ENCODE measurements around the gene MUSTN1.
A peak's percentile ranks its signal among the peaks of the same experiment; 100 is the strongest.

Gene MUSTN1

DNA sequence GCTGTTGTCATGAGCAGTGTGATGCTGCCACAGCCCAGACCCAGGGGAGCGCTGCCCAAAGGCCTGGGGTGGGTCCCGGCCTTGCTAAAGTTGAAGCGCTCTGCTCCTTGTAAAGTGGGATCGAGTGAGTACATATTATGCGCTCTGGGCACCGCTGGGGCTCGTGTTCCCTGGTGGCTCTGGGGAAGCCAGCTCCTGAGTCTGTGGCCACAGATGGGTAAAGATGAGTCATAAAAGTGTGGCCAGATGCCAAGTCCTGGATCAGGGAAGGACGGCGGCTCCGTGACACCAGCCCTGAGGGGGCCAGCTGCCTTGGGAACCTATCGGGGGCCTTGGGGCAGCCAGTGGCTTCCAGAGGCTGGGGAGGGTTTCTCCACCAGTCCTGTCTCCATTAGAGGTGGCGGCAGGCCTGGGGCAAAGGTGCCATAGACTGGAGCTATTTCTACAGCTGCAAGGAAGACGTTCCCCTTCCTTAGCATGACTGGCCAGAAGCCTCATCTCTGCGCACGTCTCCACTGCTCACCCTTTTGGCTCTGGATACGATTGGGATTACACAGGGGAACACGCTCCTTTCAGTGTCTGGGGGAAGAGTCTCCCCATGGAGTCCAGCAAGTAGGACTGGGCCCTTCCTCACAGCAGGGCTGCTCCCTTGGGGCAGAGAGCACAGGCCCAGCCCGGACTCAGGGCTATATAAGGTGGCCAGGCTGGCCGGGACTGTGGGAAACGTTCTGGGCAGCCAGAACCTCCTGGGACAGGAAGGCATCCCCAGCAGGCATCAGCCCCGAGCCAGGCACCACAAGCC is 3.1 kb downstream of the MUSTN1 start:
- peak; percentile 67 to 90 for DNase-seq

DNA sequence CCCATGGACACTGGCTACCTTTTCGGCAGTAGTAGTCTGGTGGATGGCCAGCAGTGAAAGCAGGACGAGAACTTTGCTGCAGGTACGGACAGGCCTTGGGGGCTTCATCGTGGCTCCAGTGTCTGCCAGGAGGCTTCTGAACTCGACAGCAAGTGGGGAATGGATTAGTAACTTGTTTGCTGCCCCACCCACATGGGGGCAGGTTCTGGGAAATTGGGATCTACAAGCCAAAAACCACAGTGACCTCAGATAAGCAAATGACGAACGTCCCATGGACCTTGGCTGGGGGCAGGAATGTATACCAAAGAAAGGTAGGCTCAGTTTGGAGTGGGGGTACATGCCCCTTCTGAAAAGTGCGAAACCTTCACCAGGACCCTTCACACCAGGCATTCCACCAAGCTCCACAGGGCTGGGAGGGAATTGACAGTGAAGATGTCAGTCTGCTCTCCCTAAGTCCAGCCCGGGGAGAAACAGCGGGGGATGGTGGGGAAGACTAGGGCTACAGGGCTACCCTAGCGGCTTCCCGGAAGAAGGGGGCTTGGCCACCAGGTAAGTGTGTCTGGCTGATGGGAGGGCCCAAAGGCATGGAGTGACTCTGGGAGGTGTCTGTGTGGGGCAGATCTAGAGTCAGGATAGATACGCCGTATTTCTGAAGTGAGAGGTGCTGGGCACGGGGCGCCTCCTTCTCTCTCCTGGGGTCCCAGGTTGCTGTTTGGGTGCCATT is 4.1 kb downstream of the MUSTN1 start, which contains the start of gene ITIH4:
TSS of gene ITIH4 (minus strand) at position 138 of the 724 bp plus-strand sequence. CDS start at position 108, 30 bp downstream.
- no peak for DNase-seq

- no peak for DNase-seq
These were observed 4.8 kb downstream of the MUSTN1 start for GRCh38 chr3:52829906-52830463.

DNA sequence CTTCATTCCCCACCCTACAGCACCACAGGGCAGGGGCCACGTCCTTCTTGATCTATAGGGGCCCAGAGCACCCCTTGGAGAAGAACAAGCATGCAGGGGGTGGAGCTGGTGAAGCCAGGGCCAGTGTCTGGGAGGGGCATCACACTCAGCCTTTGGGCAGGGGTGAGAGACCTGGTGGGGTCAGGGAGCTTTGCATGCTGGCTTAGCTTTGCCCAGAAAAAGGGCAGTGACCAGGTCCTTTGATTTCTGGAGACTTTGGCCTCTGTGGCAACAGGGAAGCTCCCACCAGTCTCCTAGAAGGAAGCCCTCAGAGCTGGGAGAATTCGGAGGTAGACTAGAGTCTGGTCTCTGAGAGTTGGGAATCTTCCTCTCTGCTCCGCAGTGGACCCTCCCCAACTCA is 5.3 kb downstream of the MUSTN1 start:
- DNase-seq: no peak

DNA sequence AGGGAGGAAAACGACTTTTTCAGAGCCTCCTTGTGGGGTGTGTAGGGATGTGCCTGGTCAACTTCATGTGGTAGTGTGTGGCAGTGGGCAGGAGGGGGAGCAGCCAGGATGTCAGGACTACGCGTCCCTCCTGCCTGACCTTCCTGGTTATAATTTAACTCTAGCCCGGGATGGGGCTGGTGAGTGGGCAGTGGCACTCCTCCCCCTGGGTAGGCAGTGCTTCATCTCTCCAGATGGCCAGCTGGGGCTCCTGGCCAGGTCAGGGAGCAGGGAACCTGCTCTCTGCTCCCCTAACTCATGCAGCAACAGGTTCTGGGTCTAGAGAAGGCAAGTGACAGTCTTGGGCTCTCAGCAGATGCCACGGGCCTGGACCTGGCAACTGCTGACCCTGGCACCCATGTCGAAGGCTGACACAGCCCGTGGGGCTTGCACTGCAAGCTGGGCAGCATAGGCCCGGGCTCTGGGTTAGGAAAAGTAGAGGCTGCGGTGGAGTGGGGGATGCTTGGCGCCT is 6.9 kb downstream of the MUSTN1 start:
- DNase-seq: no peak

- DNase-seq: no peak
These were observed 7.4 kb downstream of the MUSTN1 start for GRCh38 chr3:52827441-52827840.

- DNase-seq: no peak
These were observed 10.8 kb downstream of the MUSTN1 start for GRCh38 chr3:52824037-52824436.

DNA sequence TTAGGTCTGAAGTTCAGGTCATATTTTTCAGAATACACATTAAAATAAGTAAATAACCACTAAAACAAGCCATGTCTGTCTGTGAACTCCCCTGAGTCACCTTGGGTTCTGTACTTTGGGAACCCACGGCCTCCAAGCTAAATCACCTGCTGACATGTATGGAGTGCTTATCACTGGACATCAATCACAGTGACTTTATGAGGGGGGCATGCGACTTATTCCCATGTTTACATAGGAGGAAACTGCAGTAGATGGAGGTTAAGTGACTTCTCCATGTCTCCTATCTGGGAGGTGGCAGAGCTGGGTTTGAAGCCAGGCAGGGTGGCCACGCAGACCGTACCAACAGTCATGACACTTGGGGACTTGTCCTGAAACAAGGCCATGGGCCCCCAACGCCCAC is 12.5 kb downstream of the MUSTN1 start:
- DNase-seq: no peak

DNA sequence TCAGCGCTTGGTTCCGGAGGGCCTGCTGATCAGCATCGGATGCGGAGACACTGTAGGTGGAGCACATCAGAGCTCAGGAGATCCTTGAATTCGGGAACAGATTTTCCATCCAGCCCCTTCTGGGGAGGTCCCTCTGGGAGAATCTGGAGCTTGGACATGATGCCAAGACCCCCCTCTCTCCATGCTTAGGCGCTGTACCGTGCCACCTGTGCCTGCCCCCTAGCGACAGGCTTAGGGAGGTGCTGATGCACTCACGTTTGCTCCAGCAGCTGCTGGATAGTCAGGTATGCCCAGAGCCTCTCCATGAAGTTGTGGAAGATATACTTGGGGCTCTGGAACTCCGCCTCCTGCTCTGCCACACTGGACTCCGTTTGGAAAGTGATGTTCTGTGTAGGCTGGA is 14.1 kb downstream of the MUSTN1 start:
- peak; percentile 34 to 51 for DNase-seq

DNA sequence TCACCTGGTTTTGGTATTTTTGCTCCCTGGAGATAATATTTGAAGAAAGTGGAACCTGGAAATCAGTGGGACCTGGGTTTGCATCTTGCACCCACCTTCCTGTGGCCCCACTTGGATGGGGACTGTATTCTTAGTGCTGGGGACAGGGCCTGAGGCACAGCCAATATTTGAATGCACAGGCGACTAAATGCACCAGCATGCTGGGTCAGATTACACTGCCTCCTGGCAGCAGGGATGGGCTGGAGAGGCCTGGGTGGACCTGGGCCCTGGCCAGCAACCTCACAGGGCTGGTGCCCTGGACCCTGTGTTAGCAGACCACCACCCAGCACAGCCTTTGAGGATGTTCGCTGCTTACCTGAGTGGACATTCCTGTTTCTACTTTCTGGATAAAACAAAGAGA is 14.9 kb downstream of the MUSTN1 start:
- no peak for DNase-seq

DNA sequence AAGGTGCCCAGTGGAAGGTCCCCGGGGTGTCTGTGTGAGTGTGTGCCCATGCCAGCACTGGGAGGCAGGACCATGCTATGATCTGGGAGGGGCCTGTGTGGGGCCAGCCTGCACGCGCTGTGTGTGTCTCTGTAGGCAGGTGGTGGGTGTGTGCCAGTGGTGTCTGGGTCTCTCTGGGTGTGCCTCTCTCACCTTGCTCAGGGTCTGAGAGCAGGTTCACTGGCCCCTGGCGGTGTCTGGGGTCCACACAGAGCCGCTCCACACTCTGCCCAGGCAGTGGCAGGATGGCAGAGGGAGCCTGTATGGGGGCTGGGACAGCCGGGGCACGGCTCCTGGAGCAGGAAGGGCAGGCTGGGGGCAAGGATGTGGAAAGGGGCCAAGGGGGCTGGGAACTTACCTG is 17.0 kb downstream of the MUSTN1 start:
- no peak for DNase-seq

DNA sequence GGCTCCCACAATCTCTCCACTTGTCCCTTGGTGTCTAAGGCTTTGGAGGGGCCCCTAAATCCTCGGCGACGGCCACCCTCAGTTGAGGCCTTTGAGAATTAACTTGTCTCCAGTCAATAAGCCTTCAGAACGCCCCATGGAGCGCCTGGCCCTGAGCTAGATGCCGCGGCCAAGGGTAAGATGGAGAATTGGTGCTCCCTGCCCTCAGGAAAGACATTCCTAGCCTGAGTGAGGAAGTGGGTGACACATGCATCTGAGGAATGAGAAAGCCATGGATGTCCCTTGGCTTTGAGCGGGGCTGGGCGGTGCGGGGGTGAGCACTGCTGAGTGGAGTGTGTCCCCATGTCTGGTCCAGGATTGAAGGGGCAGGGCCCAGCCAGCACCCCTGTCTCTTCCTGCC is 17.6 kb downstream of the MUSTN1 start:
- no peak for DNase-seq

DNA sequence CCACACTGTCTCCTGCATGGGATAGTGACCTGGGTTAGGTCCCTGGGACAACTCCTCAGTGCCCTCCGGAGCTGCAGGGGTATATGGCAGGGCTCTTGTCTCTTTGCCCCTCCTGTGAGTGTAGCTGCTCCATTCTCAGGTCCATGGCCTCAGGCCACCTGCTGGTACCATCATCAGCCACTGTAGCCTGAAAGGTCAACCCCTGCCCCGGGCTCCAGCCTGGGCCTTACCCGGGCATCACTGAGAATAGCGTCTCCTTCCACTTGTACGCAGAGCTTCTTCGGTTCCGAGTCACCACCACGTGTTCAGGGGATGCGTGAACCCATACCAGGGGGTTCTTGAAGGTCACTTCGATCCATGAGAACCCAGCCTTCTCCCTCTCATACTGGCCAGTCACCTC is 18.2 kb downstream of the MUSTN1 start:
- DNase-seq: no peak

DNA sequence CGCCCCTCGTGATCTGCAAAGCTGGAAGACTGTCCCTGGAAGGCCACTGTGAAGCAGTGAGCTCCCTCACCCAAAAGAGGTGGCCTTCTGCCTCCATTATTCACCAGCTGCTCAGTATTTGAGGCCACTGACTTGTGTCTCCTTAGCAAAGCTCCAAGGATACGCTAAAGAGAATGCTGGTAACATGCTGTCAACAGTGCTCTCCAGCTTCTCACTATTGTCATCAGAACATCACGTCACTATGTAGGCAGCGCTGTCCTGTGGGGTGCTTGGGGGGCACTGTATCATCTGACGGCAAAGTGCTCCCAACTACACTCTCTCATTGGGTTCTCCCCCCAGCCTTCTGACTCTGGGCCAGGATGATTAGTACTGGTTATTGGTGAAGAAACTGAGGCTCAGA is 18.6 kb downstream of the MUSTN1 start:
- DNase-seq: no peak

DNA sequence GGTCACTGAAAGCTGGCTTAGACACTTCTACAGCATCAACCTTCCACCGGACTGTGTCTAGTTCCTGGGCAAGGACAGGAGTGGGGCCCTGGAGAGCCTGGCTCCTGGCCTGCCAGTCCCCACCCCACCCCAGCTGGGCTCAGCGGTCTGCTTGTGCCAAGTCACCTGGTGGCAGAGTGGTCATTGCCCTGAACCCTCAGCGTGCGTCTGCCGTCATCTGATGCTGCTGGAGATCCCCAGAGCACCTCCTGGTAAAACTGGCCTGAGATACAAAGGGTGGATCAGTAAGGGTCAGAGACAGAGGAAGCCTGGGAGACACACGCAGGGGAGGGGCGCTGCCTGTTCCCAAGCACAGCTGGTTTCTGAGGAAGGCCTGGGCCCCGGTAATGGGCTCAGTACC is 21.0 kb downstream of the MUSTN1 start:
- DNase-seq: no peak

DNA sequence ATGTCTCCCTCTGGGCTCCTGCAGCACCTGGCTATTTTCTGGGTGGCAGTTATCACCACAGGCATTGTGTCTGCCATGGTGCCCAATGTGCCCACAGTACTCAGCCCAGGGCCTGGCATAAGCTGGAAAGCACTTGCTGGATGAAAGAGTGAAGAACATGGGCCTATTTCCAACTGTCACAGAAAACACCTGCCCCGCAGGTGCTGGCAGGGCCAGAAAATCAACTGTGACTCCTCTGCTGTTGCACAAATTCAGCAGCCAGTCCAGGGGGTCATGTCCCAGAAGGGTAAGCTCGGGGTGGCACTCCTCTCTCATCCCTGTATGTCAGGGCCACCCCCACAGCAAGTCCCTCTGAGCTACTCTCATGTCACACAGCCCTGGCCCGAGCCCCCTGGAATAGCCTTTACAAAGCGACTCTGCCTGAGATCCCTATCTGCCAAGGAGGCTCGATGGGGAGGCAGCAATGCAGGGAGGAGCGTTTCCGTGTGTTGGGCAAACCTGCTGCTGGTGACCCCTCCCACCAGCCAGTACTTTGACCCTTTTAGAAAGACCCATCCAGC is 23.3 kb downstream of the MUSTN1 start:
- no peak for DNase-seq

DNA sequence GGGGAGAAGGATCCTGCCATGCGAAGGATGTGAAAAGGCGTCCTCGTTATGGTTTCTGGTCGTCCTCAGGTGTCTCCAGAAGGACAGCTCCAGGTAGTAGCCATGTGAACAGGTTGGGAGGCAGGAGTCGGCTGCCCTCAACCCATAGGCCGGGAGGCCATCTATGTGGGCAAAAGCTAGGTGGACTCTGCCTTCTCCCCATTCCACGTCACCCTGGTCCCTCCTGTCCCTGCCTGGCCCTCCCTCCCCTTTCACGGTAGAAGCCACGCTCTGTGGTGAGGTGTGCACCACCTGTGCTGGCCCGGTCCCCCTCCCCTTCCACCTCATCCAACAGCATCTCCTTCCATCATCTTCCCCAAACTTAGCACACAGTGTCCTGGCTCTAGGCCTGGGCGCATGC is 23.9 kb downstream of the MUSTN1 start:
- DNase-seq: no peak

GRCh38 chr3:52809662-52810377 is 25.0 kb downstream of the MUSTN1 start:
- no peak for DNase-seq

GRCh38 chr3:52809149-52809548 is 25.7 kb downstream of the MUSTN1 start:
- DNase-seq: no peak

GRCh38 chr3:52805270-52806039 is 29.4 kb downstream of the MUSTN1 start:
- no peak for DNase-seq

- no peak for DNase-seq
These were observed 33.0 kb downstream of the MUSTN1 start for GRCh38 chr3:52801839-52802238.

- DNase-seq: no peak
These were observed 34.7 kb downstream of the MUSTN1 start for GRCh38 chr3:52800079-52800478.

All from NCI-H446 (cell line).